Fibroblast of lung (primary cell): ENCODE measurements around the gene SAE1. TPM values are rescaled to one million over a fixed set of nuclear protein-coding genes. Genes with fewer than 3 reads are reported as not detected.

Experiments used
- DNase-seq, 2 donors: peaks; one replicate each; pipeline versions ENCODE4 v3.0.0 to v3.0.0-alpha.2; 2010; ENCODE audit warnings: low read depth in 2 of 2
- H2AFZ ChIP-seq: 2 replicates; pipeline ENCODE4 v1.5.1; 2012; ENCODE audit warnings: low read length, control low read depth, inconsistent platforms
- H3K27ac ChIP-seq: 2 replicates; pipeline ENCODE4 v1.5.1; 2011; ENCODE audit warnings: low read length, control low read depth; ENCODE audit not compliant: insufficient read depth
- H3K27me3 ChIP-seq: 2 replicates; pipeline ENCODE4 v1.5.1; 2011; ENCODE audit warnings: mild to moderate bottlenecking, low read length; ENCODE audit not compliant: control insufficient read depth, insufficient read depth
- H3K36me3 ChIP-seq: 2 replicates; pipeline ENCODE4 v1.5.1; 2011; ENCODE audit warnings: low read length; ENCODE audit not compliant: control insufficient read depth, insufficient read depth
- H3K4me1 ChIP-seq: 2 replicates; pipeline ENCODE4 v1.5.1; 2011; ENCODE audit warnings: low read length; ENCODE audit not compliant: control insufficient read depth, insufficient read depth; ENCODE audit errors: extremely low read depth
- H3K4me2 ChIP-seq: 2 replicates; pipeline ENCODE4 v1.5.1; 2011; ENCODE audit warnings: low read length, control low read depth; ENCODE audit not compliant: insufficient read depth; ENCODE audit errors: extremely low read depth
- H3K4me3 ChIP-seq, 4 experiments: fragments of 200-600 bp in 1 of 4; sonication (generic) in 1 of 4; replicated peaks in 1 of 4; 2 replicates each; pipeline ENCODE4 v1.5.1; 2011 to 2016; ENCODE audit warnings: low read length in 4 of 4, low read depth in 3 of 4, mild to moderate bottlenecking in 3 of 4, control low read depth in 2 of 4, inconsistent platforms in 1 of 4, mixed read lengths in 1 of 4; ENCODE audit not compliant: insufficient read depth in 1 of 4; ENCODE audit errors: control extremely low read depth in 1 of 4
- H3K79me2 ChIP-seq: 2 replicates; pipeline ENCODE4 v1.5.1; 2012; ENCODE audit warnings: mild to moderate bottlenecking, low read length, inconsistent platforms; ENCODE audit not compliant: control insufficient read depth, insufficient read depth
- H3K9ac ChIP-seq: 2 replicates; pipeline ENCODE4 v1.5.1; 2011; ENCODE audit warnings: mild to moderate bottlenecking, low read length, control low read depth; ENCODE audit not compliant: insufficient read depth
- H3K9me3 ChIP-seq: 2 replicates; pipeline ENCODE4 v1.5.1; 2012; ENCODE audit warnings: low read depth, low read length; ENCODE audit not compliant: control insufficient read depth, insufficient read depth
- H4K20me1 ChIP-seq: 2 replicates; pipeline ENCODE4 v1.5.1; 2011; ENCODE audit warnings: low read length; ENCODE audit not compliant: control insufficient read depth, insufficient read depth; ENCODE audit errors: extremely low read depth
- CTCF ChIP-seq, 2 donors: IDR thresholded peaks in 1 of 2; conservative IDR thresholded peaks in 1 of 2; 1 replicate in 1 of 2; 2 replicates in 1 of 2; pipeline ENCODE4 v1.5.1; 2011 to 2012; ENCODE audit warnings: low read length in 2 of 2, control low read depth in 1 of 2, inconsistent platforms in 1 of 2, low read depth in 1 of 2, mild to moderate bottlenecking in 1 of 2
- EZH2 ChIP-seq: IDR thresholded peaks from 2 replicates; pipeline ENCODE4 v1.5.1; 2012; ENCODE audit warnings: low read length, control low read depth, mild to moderate bottlenecking; ENCODE audit errors: missing control alignments
- polyA plus RNA-seq, 2 donors: library from polyadenylated mRNA; depleted of rRNA in 1 of 2; stranded (reverse) in 1 of 2; unstranded in 1 of 2; fragments of >200 nt; gene quantifications; 2 replicates each; pipeline ENCODE4 v1.2.1, GENCODE V29; 2011 to 2012; ENCODE audit warnings: missing spikeins in 1 of 2
- total RNA-seq: library from RNA; depleted of rRNA; stranded (reverse); fragments of >200 nt; gene quantifications from 2 replicates; pipeline ENCODE4 v1.2.1, GENCODE V29; 2014

Gene SAE1
- total and polyA plus RNA-seq, 2 donors (not counting 1 experiment from before 2014, with no cell fraction given), result 97.9 to 152 TPM

GRCh38 chr19:47109541-47110375, 20.9 kb upstream of the SAE1 start:
- Histone ChIP-seq H3K27me3 (no peaks in the 10 kb centered on the region), H3K4me2 (peak overlapping the region; percentile 89), H3K27ac (peak overlapping the region; percentile 99), H3K36me3 (peaks cover 1% of the 10 kb centered on the region), H4K20me1 (no peaks in the 10 kb centered on the region), H3K79me2 (peaks cover 67% of the 10 kb centered on the region), H3K4me3 (peak overlapping the region; percentile 75 to 91 (median 82)), H3K4me1 (peaks cover 12% of the 10 kb centered on the region), H2AFZ (no peak overlapping the region), H3K9me3 (no peaks in the 10 kb centered on the region), H3K9ac (no peak overlapping the region)
- no peak for TF ChIP-seq CTCF (conservative IDR thresholded peaks at IDR 0.05 in 1 of 2, IDR thresholded peaks at IDR 0.05 in 1 of 2; ENCODE audit: low read depth in 1 of 2, low read length in 2 of 2)
- no peak for TF ChIP-seq EZH2
- peak; percentile 61 to 65 for DNase-seq

GRCh38 chr19:47110521-47111005, 20.1 kb upstream of the SAE1 start:
- H3K36me3 ChIP-seq, result no peaks in the 10 kb centered on the region
- peak overlapping the region; percentile 75 to 91 (median 82) for H3K4me3 ChIP-seq
- peaks cover 59% of the 10 kb centered on the region for H3K79me2 ChIP-seq
- H4K20me1 ChIP-seq, result no peaks in the 10 kb centered on the region
- H3K9ac ChIP-seq, result peak overlapping the region; percentile 98
- H2AFZ ChIP-seq, result no peak overlapping the region
- peak overlapping the region; percentile 99 for H3K27ac ChIP-seq
- H3K9me3 ChIP-seq, result no peaks in the 10 kb centered on the region
- TF ChIP-seq CTCF (conservative IDR thresholded peaks at IDR 0.05 in 1 of 2, IDR thresholded peaks at IDR 0.05 in 1 of 2; ENCODE audit: low read depth in 1 of 2, low read length in 2 of 2) (no peak), EZH2 (no peak)
- no peaks in the 10 kb centered on the region for H3K27me3 ChIP-seq
- peak overlapping the region; percentile 89 for H3K4me2 ChIP-seq
- DNase-seq, result no peak
- H3K4me1 ChIP-seq, result peaks cover 12% of the 10 kb centered on the region

GRCh38 chr19:47111006-47111621, 19.5 kb upstream of the SAE1 start:
- peaks cover 53% of the 10 kb centered on the region for H3K79me2 ChIP-seq
- DNase-seq, result no peak
- no peaks in the 10 kb centered on the region for H4K20me1 ChIP-seq
- H3K4me1 ChIP-seq, result peaks cover 12% of the 10 kb centered on the region
- H3K36me3 ChIP-seq, result no peaks in the 10 kb centered on the region
- H3K4me2 ChIP-seq, result peak overlapping the region; percentile 89
- H3K27me3 ChIP-seq, result no peaks in the 10 kb centered on the region
- no peak overlapping the region for H2AFZ ChIP-seq
- H3K27ac ChIP-seq, result peak overlapping the region; percentile 99
- H3K9me3 ChIP-seq, result no peaks in the 10 kb centered on the region
- TF ChIP-seq CTCF (conservative IDR thresholded peaks at IDR 0.05 in 1 of 2, IDR thresholded peaks at IDR 0.05 in 1 of 2; ENCODE audit: low read depth in 1 of 2, low read length in 2 of 2), result no peak
- no peak for TF ChIP-seq EZH2
- H3K9ac ChIP-seq, result peak overlapping the region; percentile 98
- peak overlapping the region; percentile 75 to 91 (median 82) for H3K4me3 ChIP-seq
